ENCODE measurements around the gene FSD2. TPM values are rescaled to one million over a fixed set of nuclear protein-coding genes. Genes with fewer than 3 reads are reported as not detected.

FSD2 gene
- total RNA-seq, 1 donor from 2014 or later: 0.09 TPM

DNA sequence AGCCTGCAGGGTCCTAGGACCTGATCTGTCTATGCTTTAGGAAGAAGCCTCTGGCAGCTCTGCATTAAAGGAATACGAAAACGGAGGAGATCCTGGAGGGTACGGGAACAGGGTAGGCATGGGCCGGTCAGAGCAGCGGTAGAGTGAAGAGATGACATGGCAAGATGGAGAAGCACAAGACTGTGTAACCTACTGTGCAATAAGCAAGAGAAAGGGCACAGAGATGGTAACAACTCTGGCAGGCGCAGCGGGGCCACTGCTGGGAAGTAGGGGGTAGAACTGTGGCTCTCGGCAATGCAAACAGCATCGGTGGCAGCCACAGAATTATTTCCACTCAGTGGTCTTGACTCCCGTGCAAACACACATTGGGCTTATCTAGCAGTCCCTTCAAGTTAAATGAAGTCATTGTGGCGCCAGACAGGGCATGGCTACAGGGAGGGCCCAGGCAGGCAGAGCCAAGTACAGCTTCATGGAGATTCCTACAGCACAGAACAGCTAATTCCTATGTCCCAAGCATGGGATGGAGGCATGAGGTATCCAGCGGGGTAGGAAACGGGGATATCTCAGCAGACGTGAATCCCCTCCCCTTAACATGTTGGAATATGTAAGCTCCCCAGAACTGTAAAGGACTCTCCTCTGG, 32.3 kb upstream of the FSD2 start:
- TF ChIP-seq EZH2 (IDR thresholded peaks at IDR 0.05; ENCODE audit: insufficient read depth, low read length): no peak
- TF ChIP-seq, protein P1, sequence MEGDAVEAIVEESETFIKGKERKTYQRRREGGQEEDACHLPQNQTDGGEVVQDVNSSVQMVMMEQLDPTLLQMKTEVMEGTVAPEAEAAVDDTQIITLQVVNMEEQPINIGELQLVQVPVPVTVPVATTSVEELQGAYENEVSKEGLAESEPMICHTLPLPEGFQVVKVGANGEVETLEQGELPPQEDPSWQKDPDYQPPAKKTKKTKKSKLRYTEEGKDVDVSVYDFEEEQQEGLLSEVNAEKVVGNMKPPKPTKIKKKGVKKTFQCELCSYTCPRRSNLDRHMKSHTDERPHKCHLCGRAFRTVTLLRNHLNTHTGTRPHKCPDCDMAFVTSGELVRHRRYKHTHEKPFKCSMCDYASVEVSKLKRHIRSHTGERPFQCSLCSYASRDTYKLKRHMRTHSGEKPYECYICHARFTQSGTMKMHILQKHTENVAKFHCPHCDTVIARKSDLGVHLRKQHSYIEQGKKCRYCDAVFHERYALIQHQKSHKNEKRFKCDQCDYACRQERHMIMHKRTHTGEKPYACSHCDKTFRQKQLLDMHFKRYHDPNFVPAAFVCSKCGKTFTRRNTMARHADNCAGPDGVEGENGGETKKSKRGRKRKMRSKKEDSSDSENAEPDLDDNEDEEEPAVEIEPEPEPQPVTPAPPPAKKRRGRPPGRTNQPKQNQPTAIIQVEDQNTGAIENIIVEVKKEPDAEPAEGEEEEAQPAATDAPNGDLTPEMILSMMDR (IDR thresholded peaks at IDR 0.05; ENCODE audit: insufficient read depth, low read depth, low read length): no peak
- Histone ChIP-seq H3K79me2 (ENCODE audit: insufficient read depth, low read length) (peaks cover 4% of the 10 kb centered on the region), H3K9me3 (ENCODE audit: insufficient read depth, low read depth, low read length) (no peaks in the 10 kb centered on the region), H3K27ac (ENCODE audit: low read depth, low read length) (no peak overlapping the region), H3K9ac (ENCODE audit: low read length) (no peak overlapping the region), H3K4me1 (ENCODE audit: insufficient read depth, low read length) (peaks cover 4% of the 10 kb centered on the region), H3K4me3 (ENCODE audit: insufficient read depth, low read depth, low read length) (no peak overlapping the region), H4K20me1 (ENCODE audit: insufficient read depth, low read length) (no peaks in the 10 kb centered on the region), H3K36me3 (ENCODE audit: insufficient read depth, low read length) (peaks cover 27% of the 10 kb centered on the region), H3K27me3 (ENCODE audit: insufficient read depth, low read length) (no peaks in the 10 kb centered on the region), H3K4me2 (ENCODE audit: low read length) (no peak overlapping the region), H2AFZ (ENCODE audit: low read depth, low read length) (no peak overlapping the region)
- no peak for DNase-seq (ENCODE audit: low read depth)
- Mint-ChIP-seq H3K36me3 (ENCODE audit: low read depth, unreplicated experiment) (peaks cover 20% of the 10 kb centered on the region), H3K27me3 (ENCODE audit: low read depth, unreplicated experiment) (no peaks in the 10 kb centered on the region), H3K9me3 (ENCODE audit: unreplicated experiment) (no peaks in the 10 kb centered on the region), H3K4me1 (ENCODE audit: low read depth, unreplicated experiment) (peaks cover 2% of the 10 kb centered on the region), H3K27ac (ENCODE audit: unreplicated experiment) (no peak overlapping the region), H3K4me3 (ENCODE audit: unreplicated experiment) (no peak overlapping the region)
- FAIRE-seq: no peak

GRCh38 chr15:82835391-82835917, 29.6 kb upstream of the FSD2 start:
- H3K4me2 ChIP-seq (ENCODE audit: low read length): no peak overlapping the region
- DNase-seq (ENCODE audit: low read depth) (no peak), FAIRE-seq (no peak)
- H3K4me1 Mint-ChIP-seq (ENCODE audit: low read depth, unreplicated experiment): peaks cover 24% of the 10 kb centered on the region
- peaks cover 22% of the 10 kb centered on the region for H3K36me3 Mint-ChIP-seq (ENCODE audit: low read depth, unreplicated experiment)
- H3K9me3 Mint-ChIP-seq (ENCODE audit: unreplicated experiment): no peaks in the 10 kb centered on the region
- no peaks in the 10 kb centered on the region for H3K9me3 ChIP-seq (ENCODE audit: insufficient read depth, low read depth, low read length)
- no peak overlapping the region for H3K9ac ChIP-seq (ENCODE audit: low read length)
- H3K27ac ChIP-seq (ENCODE audit: low read depth, low read length): no peak overlapping the region
- peaks cover 21% of the 10 kb centered on the region for H3K4me1 ChIP-seq (ENCODE audit: insufficient read depth, low read length)
- H3K27me3 ChIP-seq (ENCODE audit: insufficient read depth, low read length): no peaks in the 10 kb centered on the region
- peaks cover 4% of the 10 kb centered on the region for H3K79me2 ChIP-seq (ENCODE audit: insufficient read depth, low read length)
- no peak overlapping the region for H3K27ac Mint-ChIP-seq (ENCODE audit: unreplicated experiment)
- TF ChIP-seq, protein P1 (IDR thresholded peaks at IDR 0.05; ENCODE audit: insufficient read depth, low read depth, low read length): no peak
- no peak for TF ChIP-seq EZH2 (IDR thresholded peaks at IDR 0.05; ENCODE audit: insufficient read depth, low read length)
- H2AFZ ChIP-seq (ENCODE audit: low read depth, low read length): no peak overlapping the region
- peaks cover 37% of the 10 kb centered on the region for H3K36me3 ChIP-seq (ENCODE audit: insufficient read depth, low read length)
- no peaks in the 10 kb centered on the region for H3K27me3 Mint-ChIP-seq (ENCODE audit: low read depth, unreplicated experiment)
- no peak overlapping the region for H3K4me3 ChIP-seq (ENCODE audit: insufficient read depth, low read depth, low read length)
- H4K20me1 ChIP-seq (ENCODE audit: insufficient read depth, low read length): no peaks in the 10 kb centered on the region
- H3K4me3 Mint-ChIP-seq (ENCODE audit: unreplicated experiment): no peak overlapping the region

DNA sequence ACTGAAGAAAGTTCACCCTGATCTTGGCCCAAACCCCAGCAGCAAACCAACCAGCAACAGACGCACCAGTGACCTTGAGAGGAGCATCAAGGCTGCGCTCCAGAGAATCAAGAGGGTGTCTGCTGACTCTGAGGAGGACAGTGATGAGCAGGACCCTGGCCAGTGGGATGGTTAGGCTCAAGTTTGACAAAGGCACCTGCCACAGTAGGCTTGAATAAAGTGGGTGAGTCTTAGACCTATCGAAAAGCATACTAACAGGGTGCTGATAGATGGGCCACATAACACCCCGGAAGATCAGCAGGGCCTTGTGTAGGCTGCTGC, 27.5 kb upstream of the FSD2 start:
- Mint-ChIP-seq H3K36me3 (ENCODE audit: low read depth, unreplicated experiment) (peaks cover 25% of the 10 kb centered on the region), H3K4me3 (ENCODE audit: unreplicated experiment) (no peak overlapping the region), H3K4me1 (ENCODE audit: low read depth, unreplicated experiment) (peaks cover 24% of the 10 kb centered on the region), H3K27me3 (ENCODE audit: low read depth, unreplicated experiment) (no peaks in the 10 kb centered on the region), H3K9me3 (ENCODE audit: unreplicated experiment) (no peaks in the 10 kb centered on the region), H3K27ac (ENCODE audit: unreplicated experiment) (peak overlapping the region; percentile 86)
- Histone ChIP-seq H3K79me2 (ENCODE audit: insufficient read depth, low read length) (peaks cover 7% of the 10 kb centered on the region), H2AFZ (ENCODE audit: low read depth, low read length) (no peak overlapping the region), H3K4me3 (ENCODE audit: insufficient read depth, low read depth, low read length) (peak overlapping the region; percentile 22), H3K9me3 (ENCODE audit: insufficient read depth, low read depth, low read length) (no peaks in the 10 kb centered on the region), H3K4me2 (ENCODE audit: low read length) (peak overlapping the region; percentile 82), H3K4me1 (ENCODE audit: insufficient read depth, low read length) (peaks cover 21% of the 10 kb centered on the region), H4K20me1 (ENCODE audit: insufficient read depth, low read length) (no peaks in the 10 kb centered on the region), H3K9ac (ENCODE audit: low read length) (peak overlapping the region; percentile 63), H3K27me3 (ENCODE audit: insufficient read depth, low read length) (no peaks in the 10 kb centered on the region), H3K27ac (ENCODE audit: low read depth, low read length) (peak overlapping the region; percentile 87), H3K36me3 (ENCODE audit: insufficient read depth, low read length) (peaks cover 41% of the 10 kb centered on the region)
- FAIRE-seq: no peak
- DNase-seq (ENCODE audit: low read depth): no peak
- no peak for TF ChIP-seq EZH2 (IDR thresholded peaks at IDR 0.05; ENCODE audit: insufficient read depth, low read length)
- TF ChIP-seq, protein P1 (IDR thresholded peaks at IDR 0.05; ENCODE audit: insufficient read depth, low read depth, low read length): no peak
